MCF 10A (cell line): ENCODE data around the gene BEST1. TPM values are rescaled to one million over a fixed set of nuclear protein-coding genes. Genes with fewer than 3 reads are reported as not detected.
A peak's percentile ranks its signal among the peaks of the same experiment; 100 is the strongest.

Source experiments
- BruUV-seq: library from RNA; stranded (reverse); fragments of 400-500 nt; replicated peaks from 2 replicates; lab custom pipeline; 2021; lab: Mats Ljungman, UMichigan
- CTCF ChIA-PET: fragments of 300-600 bp; sonication (Branson Sonifier 250); formaldehyde crosslinking; extraction: SDS; loops from one replicate; lab custom pipeline; 2021; ENCODE audit warnings: antibody characterized with exemption, inconsistent platforms; lab: Yijun Ruan, JAX
- POLR2A ChIA-PET: fragments of 300-600, 350-650 bp; sonication (Branson Sonifier 250); formaldehyde crosslinking; extraction: SDS; loops from one replicate; lab custom pipeline; 2020; ENCODE audit warnings: antibody characterized with exemption, inconsistent platforms; lab: Yijun Ruan, JAX
- DNase-seq: peaks from one replicate; pipeline ENCODE4 v3.0.0-alpha.2; 2018; ENCODE audit not compliant: unreplicated experiment
- H3K27ac Mint-ChIP-seq: one replicate; pipeline ENCODE4 v1.8.0; 2022; ENCODE audit warnings: mild to moderate bottlenecking, low read depth, mixed read lengths; ENCODE audit not compliant: unreplicated experiment
- H3K27me3 Mint-ChIP-seq: one replicate; pipeline ENCODE4 v1.8.0; 2022; ENCODE audit warnings: mixed read lengths; ENCODE audit not compliant: insufficient read depth, unreplicated experiment
- H3K36me3 Mint-ChIP-seq: one replicate; pipeline ENCODE4 v1.8.0; 2022; ENCODE audit warnings: mild to moderate bottlenecking, moderate library complexity, mixed read lengths; ENCODE audit not compliant: insufficient read depth, unreplicated experiment
- H3K4me1 Mint-ChIP-seq: one replicate; pipeline ENCODE4 v1.8.0; 2022; ENCODE audit warnings: mixed read lengths; ENCODE audit not compliant: insufficient read depth, unreplicated experiment
- H3K4me3 Mint-ChIP-seq: one replicate; pipeline ENCODE4 v1.8.0; 2022; ENCODE audit warnings: mild to moderate bottlenecking, moderate library complexity, mixed read lengths; ENCODE audit not compliant: unreplicated experiment
- H3K9me3 Mint-ChIP-seq: one replicate; pipeline ENCODE4 v1.8.0; 2022; ENCODE audit warnings: mixed read lengths; ENCODE audit not compliant: unreplicated experiment
- intact Hi-C: fragments of 100-400 bp; cut with micrococcal nuclease; formaldehyde crosslinking; loops from 2 replicates; pipeline ENCODE4 v1.14.1; 2022
- total RNA-seq: library from RNA; stranded (reverse); gene quantifications from 2 replicates; pipeline ENCODE4 v1.2.3, GENCODE V29; 2022
- TF ChIP-seq, protein P1 (sequence below): fragments of 200-600 bp; IDR thresholded peaks from one replicate; pipeline ENCODE4 v1.8.0; 2022; ENCODE audit warnings: antibody characterized with exemption, mild to moderate bottlenecking; ENCODE audit not compliant: unreplicated experiment

The BEST1 gene
- total RNA-seq, 1 experiment from 2014 or later = 2.5 TPM

DNA sequence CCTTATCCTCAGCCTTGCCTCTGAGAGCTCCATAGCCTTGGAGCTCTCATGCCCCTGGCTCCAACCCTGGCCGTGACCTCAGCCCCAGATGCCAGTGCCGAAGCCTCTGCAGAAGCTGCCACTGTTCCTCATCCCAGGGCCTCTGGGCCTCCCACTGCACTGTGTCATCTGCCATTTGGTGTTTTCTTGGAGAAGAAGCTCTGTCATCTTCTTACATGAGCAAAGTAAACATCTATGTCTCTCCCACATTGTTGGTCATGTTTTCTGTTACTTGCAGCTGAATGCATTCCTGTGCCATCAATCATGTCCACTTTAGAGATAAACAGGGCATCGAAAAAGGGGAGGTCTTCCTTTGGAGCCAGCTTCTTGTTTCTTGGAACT is 62.3 kb downstream of the BEST1 start:
- no peaks in the 10 kb centered on the region for H3K27me3 Mint-ChIP-seq
- BruUV-seq = no TSS peak

DNA sequence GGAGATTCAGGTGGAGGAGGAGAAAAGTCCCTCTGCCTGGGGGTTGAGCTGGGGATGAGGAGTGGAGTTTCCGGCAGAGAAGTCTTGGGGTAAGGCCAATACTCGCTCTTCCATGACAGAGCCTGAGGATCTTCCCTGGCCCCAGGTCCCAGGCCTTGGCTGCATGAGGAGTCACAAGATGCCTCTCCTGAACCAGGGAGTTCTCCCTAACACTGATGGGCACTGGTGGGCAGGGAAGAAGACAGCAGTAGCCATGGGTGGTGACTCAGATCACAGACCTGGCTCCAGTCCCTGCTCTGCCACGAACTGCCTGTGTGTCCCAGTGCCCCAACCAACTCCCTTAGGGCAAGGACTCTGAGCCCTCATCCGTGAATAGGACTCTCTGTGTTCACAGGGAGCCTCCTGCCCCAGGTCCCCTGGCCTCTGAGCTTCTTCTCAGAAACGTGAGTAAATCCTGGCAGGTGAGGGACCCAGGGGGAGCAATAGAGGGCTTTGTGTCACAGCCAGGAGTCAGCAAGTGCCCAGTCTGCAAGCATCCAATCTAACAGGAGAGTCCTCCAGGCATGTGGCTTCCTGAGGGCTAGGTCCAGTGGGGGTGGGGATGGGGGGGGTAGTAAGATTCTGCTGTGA is 62.8 kb downstream of the BEST1 start:
- Mint-ChIP-seq H3K4me3 (peak overlapping the region; percentile 54), H3K36me3 (peaks cover 4% of the 10 kb centered on the region), H3K4me1 (peaks cover 19% of the 10 kb centered on the region), H3K27me3 (no peaks in the 10 kb centered on the region), H3K9me3 (no peaks in the 10 kb centered on the region), H3K27ac (peak overlapping the region; percentile 85)
- TF ChIP-seq, protein P1, sequence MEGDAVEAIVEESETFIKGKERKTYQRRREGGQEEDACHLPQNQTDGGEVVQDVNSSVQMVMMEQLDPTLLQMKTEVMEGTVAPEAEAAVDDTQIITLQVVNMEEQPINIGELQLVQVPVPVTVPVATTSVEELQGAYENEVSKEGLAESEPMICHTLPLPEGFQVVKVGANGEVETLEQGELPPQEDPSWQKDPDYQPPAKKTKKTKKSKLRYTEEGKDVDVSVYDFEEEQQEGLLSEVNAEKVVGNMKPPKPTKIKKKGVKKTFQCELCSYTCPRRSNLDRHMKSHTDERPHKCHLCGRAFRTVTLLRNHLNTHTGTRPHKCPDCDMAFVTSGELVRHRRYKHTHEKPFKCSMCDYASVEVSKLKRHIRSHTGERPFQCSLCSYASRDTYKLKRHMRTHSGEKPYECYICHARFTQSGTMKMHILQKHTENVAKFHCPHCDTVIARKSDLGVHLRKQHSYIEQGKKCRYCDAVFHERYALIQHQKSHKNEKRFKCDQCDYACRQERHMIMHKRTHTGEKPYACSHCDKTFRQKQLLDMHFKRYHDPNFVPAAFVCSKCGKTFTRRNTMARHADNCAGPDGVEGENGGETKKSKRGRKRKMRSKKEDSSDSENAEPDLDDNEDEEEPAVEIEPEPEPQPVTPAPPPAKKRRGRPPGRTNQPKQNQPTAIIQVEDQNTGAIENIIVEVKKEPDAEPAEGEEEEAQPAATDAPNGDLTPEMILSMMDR = no peak
- BruUV-seq = TSS peak; percentile 64
- DNase-seq = peak; percentile 85
- CTCF ChIA-PET = interaction anchor here (0.6 to 1.6 kb wide), 10 partner anchors 10 to 654 kb away, joined by 3 to 8 read pairs (median 4); no protein-coding TSS in a partner anchor
- POLR2A ChIA-PET = interaction anchor here (0.6 to 7.1 kb wide), 21 partner anchors 8 to 842 kb away, joined by 3 to 298 read pairs (median 5); partner anchors contain the start of genes EEF1G and FTH1
- intact Hi-C loops = loop anchor here (1.0 to 5.0 kb wide), 3 partner anchors 12 to 42 kb away; no protein-coding TSS in a partner anchor

More for the DNA sequence above, 62.3 kb downstream of the BEST1 start:
- intact Hi-C loops = loop anchor here (2.0 to 5.0 kb wide), 2 partner anchors 40 to 42 kb away; no protein-coding TSS in a partner anchor
- H3K36me3 Mint-ChIP-seq = peaks cover 4% of the 10 kb centered on the region
- H3K4me3 Mint-ChIP-seq = peak overlapping the region; percentile 54
- H3K27ac Mint-ChIP-seq = peak overlapping the region; percentile 85
- DNase-seq = peak; percentile 79
- TF ChIP-seq, protein P1 = no peak
- peaks cover 19% of the 10 kb centered on the region for H3K4me1 Mint-ChIP-seq
- CTCF ChIA-PET = interaction anchor here (0.6 to 1.6 kb wide), 7 partner anchors 12 to 117 kb away, joined by 3 to 8 read pairs (median 4); no protein-coding TSS in a partner anchor
- no peaks in the 10 kb centered on the region for H3K9me3 Mint-ChIP-seq
- POLR2A ChIA-PET = interaction anchor here (0.7 to 7.1 kb wide), 13 partner anchors 8 to 843 kb away, joined by 3 to 298 read pairs (median 9); partner anchors contain the start of gene FTH1

Other genes with a start within 250 kb of the BEST1 start
- 0.16 TPM in 1 of 2 replicates, not detected in the other for gene MYRF, start 197.7 kb upstream of the BEST1 start, total RNA-seq
- 184 and 300 TPM in 2 replicates for gene TMEM258, start 157.8 kb upstream of the BEST1 start, total RNA-seq
- gene FEN1, start 157.4 kb upstream of the BEST1 start, total RNA-seq = 19.9 and 21.5 TPM in 2 replicates
- gene FADS1, start 133.3 kb upstream of the BEST1 start, total RNA-seq = 24.2 and 27.5 TPM in 2 replicates
- 7.5 and 20.6 TPM in 2 replicates for gene FADS2, start 122.1 kb upstream of the BEST1 start, total RNA-seq
- gene FADS3, start 58.8 kb upstream of the BEST1 start, total RNA-seq = 145 and 184 TPM in 2 replicates
- 2.3 and 4.5 TPM in 2 replicates for gene RAB3IL1, start 32.8 kb upstream of the BEST1 start, total RNA-seq
- gene FTH1, start 17.3 kb downstream of the BEST1 start, total RNA-seq = 8,367 and 15,492 TPM in 2 replicates
- gene INCENP, start 173.7 kb downstream of the BEST1 start, total RNA-seq = 40.4 and 56.2 TPM in 2 replicates
- gene SCGB1D1, start 239.9 kb downstream of the BEST1 start, total RNA-seq = not detected in 2 replicates